Measurements from ENCODE around the gene DSCAML1.

- no peak for TF ChIP-seq CTCF (IDR thresholded peaks at IDR 0.05)
- no peak for TF ChIP-seq POLR2A (IDR thresholded peaks at IDR 0.05)
- TF ChIP-seq POLR2AphosphoS5 (IDR thresholded peaks at IDR 0.05), result no peak
Observed at GRCh38 chr11:117789241-117789640, 7.8 kb downstream of the DSCAML1 start.
